Upper lobe of left lung (tissue), 6 donors: ENCODE measurements around the gene KLLN. TPM values are rescaled to one million over a fixed set of nuclear protein-coding genes. Genes with fewer than 3 reads are reported as not detected.

Experiments
- ATAC-seq, 2 donors: fragments of 200-7000 bp; cut with Tn5 transposase; one replicate each; pipeline ENCODE4 v1.9.1; 2022; ENCODE audit warnings: mild to moderate bottlenecking in 2 of 2, moderate library complexity in 2 of 2; ENCODE audit not compliant: low FRiP score in 2 of 2
- DNase-seq, 2 donors: peaks; one replicate each; pipeline ENCODE4 v3.0.0-alpha.2; 2019 to 2020
- H3K27ac ChIP-seq, 4 donors: fragments of 200-600 bp; sonication (generic); one replicate each; pipeline ENCODE4 v1.5.1; 2016 to 2019
- H3K27me3 ChIP-seq, 4 donors: fragments of 200-600 bp; sonication (generic); one replicate each; pipeline ENCODE4 v1.5.1; 2017 to 2019
- H3K36me3 ChIP-seq, 4 donors: fragments of 200-600 bp; sonication (generic); one replicate each; pipeline ENCODE4 v1.5.1; 2016 to 2019
- H3K4me1 ChIP-seq, 4 donors: fragments of 200-600 bp; sonication (generic); one replicate each; pipeline ENCODE4 v1.5.1; 2018 to 2019
- H3K4me3 ChIP-seq, 4 donors: fragments of 200-600 bp; sonication (generic); one replicate each; pipeline ENCODE4 v1.5.1; 2017 to 2019; ENCODE audit warnings: mild to moderate bottlenecking in 2 of 4, moderate library complexity in 1 of 4
- H3K9me3 ChIP-seq, 4 donors: fragments of 200-600 bp; sonication (generic); one replicate each; pipeline ENCODE4 v1.5.1; 2018 to 2019
- CTCF ChIP-seq, 6 experiments: fragments of 450-650 bp in 4 of 6; fragments of 200-600 bp in 2 of 6; sonication (generic) in 2 of 6; IDR thresholded peaks; one replicate each; pipeline ENCODE4 v1.5.1; 2016 to 2019; ENCODE audit warnings: antibody characterized with exemption in 6 of 6
- EP300 ChIP-seq, 4 donors: sonication (generic); formaldehyde crosslinking; IDR thresholded peaks; one replicate each; pipeline ENCODE4 v1.5.1; 2017; ENCODE audit warnings: antibody characterized with exemption in 4 of 4, control low read depth in 2 of 4
- POLR2A ChIP-seq, 4 donors: fragments of 450-650 bp; IDR thresholded peaks; one replicate each; pipeline ENCODE4 v1.5.1; 2016 to 2017; ENCODE audit warnings: antibody characterized with exemption in 4 of 4, mild to moderate bottlenecking in 2 of 4
- POLR2AphosphoS5 ChIP-seq, 2 donors: sonication (generic); formaldehyde crosslinking; IDR thresholded peaks; one replicate each; pipeline ENCODE4 v1.5.1; 2017; ENCODE audit warnings: antibody characterized with exemption in 2 of 2
- WGBS, 2 donors: methylation state at CpG; one replicate each; pipeline ENCODE4 v1.1.5; 2017 to 2018; 5-methylcytosine and 5-hydroxymethylcytosine counted together
- total RNA-seq, 6 donors: library from RNA; depleted of rRNA in 4 of 6; stranded (reverse); fragments of >200 nt in 4 of 6; gene quantifications; one replicate each; pipeline versions ENCODE4 v1.1.0 to v1.2.1, GENCODE V29; 2016 to 2021
- donor health status: DM: no; HTN: no; CAD: no; lungs with moderate emphysema.
- donor health status: DM: no; HTN: yes; CAD: no; lungs with severe emphysema.

The KLLN gene
- total RNA-seq, 6 donors from 2014 or later = 0.20 to 0.54 (median 0.44) TPM; not detected in 2

- H3K4me1 ChIP-seq = no peaks in the 10 kb centered on the region
- H3K36me3 ChIP-seq = no peaks in the 10 kb centered on the region
- no peaks in the 10 kb centered on the region for H3K27me3 ChIP-seq
- 80 to 83% methylated on average over 2 of the region's 2 CpGs for WGBS, 2 donors
- H3K9me3 ChIP-seq = no peaks in the 10 kb centered on the region
- ATAC-seq (no peak), DNase-seq (no peak)
- H3K4me3 ChIP-seq = no peak overlapping the region
- TF ChIP-seq EP300 (IDR thresholded peaks at IDR 0.05) (no peak), POLR2A (IDR thresholded peaks at IDR 0.05) (no peak), POLR2AphosphoS5 (IDR thresholded peaks at IDR 0.05) (no peak), CTCF (IDR thresholded peaks at IDR 0.05) (no peak)
- H3K27ac ChIP-seq = no peak overlapping the region
Measured at GRCh38 chr10:87827681-87828080, 35.7 kb downstream of the KLLN start.

GRCh38 chr10:87826653-87827052 is 36.7 kb downstream of the KLLN start:
- DNase-seq = no peak
- no peaks in the 10 kb centered on the region for H3K9me3 ChIP-seq
- TF ChIP-seq CTCF (IDR thresholded peaks at IDR 0.05) (no peak), EP300 (IDR thresholded peaks at IDR 0.05) (no peak), POLR2A (IDR thresholded peaks at IDR 0.05) (no peak), POLR2AphosphoS5 (IDR thresholded peaks at IDR 0.05) (no peak)
- H3K36me3 ChIP-seq = no peaks in the 10 kb centered on the region
- no peaks in the 10 kb centered on the region for H3K27me3 ChIP-seq
- no peaks in the 10 kb centered on the region for H3K4me1 ChIP-seq
- H3K27ac ChIP-seq = no peak overlapping the region
- ATAC-seq = no peak
- H3K4me3 ChIP-seq = no peak overlapping the region

GRCh38 chr10:87819289-87819585 is 44.1 kb downstream of the KLLN start:
- H3K4me1 ChIP-seq = peaks cover 5 to 28% (median 22%) of the 10 kb centered on the region in 4 donors
- H3K4me3 ChIP-seq = no peak overlapping the region
- 91 to 93% methylated on average over 6 of the region's 6 CpGs for WGBS, 2 donors
- H3K9me3 ChIP-seq = no peaks in the 10 kb centered on the region
- TF ChIP-seq POLR2AphosphoS5 (IDR thresholded peaks at IDR 0.05) (no peak), EP300 (IDR thresholded peaks at IDR 0.05) (no peak), CTCF (IDR thresholded peaks at IDR 0.05) (no peak), POLR2A (IDR thresholded peaks at IDR 0.05) (no peak)
- DNase-seq = no peak
- H3K27me3 ChIP-seq = no peaks in the 10 kb centered on the region
- no peak for ATAC-seq
- no peak overlapping the region for H3K27ac ChIP-seq
- H3K36me3 ChIP-seq = peaks cover 0 to under 1% (median 0%) of the 10 kb centered on the region in 4 donors

- TF ChIP-seq POLR2AphosphoS5 (IDR thresholded peaks at IDR 0.05) (peak in 1 of 2 donors; percentile 5), CTCF (IDR thresholded peaks at IDR 0.05) (no peak), EP300 (IDR thresholded peaks at IDR 0.05) (no peak)
- no peaks in the 10 kb centered on the region for H3K9me3 ChIP-seq
- ATAC-seq (peak; percentile 62 to 69), DNase-seq (peak in 1 of 2 donors; percentile 36)
- peak overlapping the region; percentile 86 to 90 (median 90) for H3K27ac ChIP-seq
- peaks cover 0 to 6% (median 0%) of the 10 kb centered on the region in 4 donors for H3K36me3 ChIP-seq
- H3K4me3 ChIP-seq = peak overlapping the region; percentile 40 to 89 (median 67)
- H3K4me1 ChIP-seq = peaks cover 5 to 28% (median 22%) of the 10 kb centered on the region in 4 donors
- no peaks in the 10 kb centered on the region for H3K27me3 ChIP-seq
- WGBS, 2 donors = 16% methylated on average over 28 to 29 of the region's 29 CpGs
Measured at GRCh38 chr10:87818505-87819288, 44.6 kb downstream of the KLLN start.
